ENCODE measurements around the gene B4GALT2.

DNA sequence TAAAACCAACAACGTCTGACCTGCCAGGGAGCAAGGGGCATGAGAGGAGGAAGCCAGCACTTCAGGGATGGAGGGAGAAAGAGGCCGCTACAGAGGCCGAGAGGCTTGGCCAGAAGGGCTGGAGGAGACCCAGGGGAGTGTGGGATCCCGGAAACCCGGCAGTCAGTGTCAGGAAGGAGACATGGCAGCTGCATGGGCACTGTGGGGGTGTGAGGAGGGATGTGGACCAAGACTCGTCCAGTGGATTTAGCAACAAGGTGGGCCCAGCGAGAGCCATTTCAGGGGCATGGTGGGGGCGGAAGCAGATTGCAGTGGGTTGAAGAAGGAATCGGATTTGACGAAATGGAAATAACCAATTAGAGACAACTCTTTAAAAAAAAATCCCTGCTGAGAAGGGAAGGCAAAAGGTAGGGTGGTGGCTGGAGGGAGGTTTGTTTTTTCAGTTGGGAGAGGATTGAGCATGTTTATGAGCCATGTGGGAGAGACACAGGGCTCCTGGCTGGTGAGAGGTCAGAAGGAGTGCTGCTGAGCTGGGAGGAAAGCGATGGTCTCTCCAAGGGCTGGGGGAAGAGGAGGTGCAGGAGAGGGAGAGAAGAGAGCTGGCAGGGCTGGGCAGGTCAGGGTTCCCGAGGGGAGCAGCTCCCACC is 4.4 kb downstream of the B4GALT2 start:
- TF ChIP-seq, protein P1, sequence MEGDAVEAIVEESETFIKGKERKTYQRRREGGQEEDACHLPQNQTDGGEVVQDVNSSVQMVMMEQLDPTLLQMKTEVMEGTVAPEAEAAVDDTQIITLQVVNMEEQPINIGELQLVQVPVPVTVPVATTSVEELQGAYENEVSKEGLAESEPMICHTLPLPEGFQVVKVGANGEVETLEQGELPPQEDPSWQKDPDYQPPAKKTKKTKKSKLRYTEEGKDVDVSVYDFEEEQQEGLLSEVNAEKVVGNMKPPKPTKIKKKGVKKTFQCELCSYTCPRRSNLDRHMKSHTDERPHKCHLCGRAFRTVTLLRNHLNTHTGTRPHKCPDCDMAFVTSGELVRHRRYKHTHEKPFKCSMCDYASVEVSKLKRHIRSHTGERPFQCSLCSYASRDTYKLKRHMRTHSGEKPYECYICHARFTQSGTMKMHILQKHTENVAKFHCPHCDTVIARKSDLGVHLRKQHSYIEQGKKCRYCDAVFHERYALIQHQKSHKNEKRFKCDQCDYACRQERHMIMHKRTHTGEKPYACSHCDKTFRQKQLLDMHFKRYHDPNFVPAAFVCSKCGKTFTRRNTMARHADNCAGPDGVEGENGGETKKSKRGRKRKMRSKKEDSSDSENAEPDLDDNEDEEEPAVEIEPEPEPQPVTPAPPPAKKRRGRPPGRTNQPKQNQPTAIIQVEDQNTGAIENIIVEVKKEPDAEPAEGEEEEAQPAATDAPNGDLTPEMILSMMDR (IDR thresholded peaks at IDR 0.05; ENCODE audit: insufficient read depth, low read depth, low read length) = no peak
- TF ChIP-seq EZH2 (IDR thresholded peaks at IDR 0.05; ENCODE audit: insufficient read depth, low read length) = no peak
